ENCODE results near the gene ZNF165.
"Not testable (repeated sequence)": the region's sequence is repeated elsewhere in the genome, so short reads cannot be mapped to it uniquely, and the experiment has no call there.

The ZNF165 gene

GRCh38 chr6:28080381-28080630 is at the start of gene ZNF165:
Gene ZNF165, plus strand, starts transcription at chr6:28080568. Its CDS starts 4,913 bp downstream, at chr6:28085481.
- DNase-seq (ENCODE audit: extremely low read depth in 1 of 2, low read depth in 1 of 2): not testable (repeated sequence)

- DNase-seq (ENCODE audit: extremely low read depth in 1 of 2, low read depth in 1 of 2): no peak
These were observed 26.8 kb upstream of the ZNF165 start for GRCh38 chr6:28053584-28053983.

GRCh38 chr6:28060405-28060804 is 20.0 kb upstream of the ZNF165 start:
- no peak for DNase-seq (ENCODE audit: extremely low read depth in 1 of 2, low read depth in 1 of 2)

GRCh38 chr6:28064272-28064671 is 16.1 kb upstream of the ZNF165 start:
- DNase-seq (ENCODE audit: extremely low read depth in 1 of 2, low read depth in 1 of 2): no peak

GRCh38 chr6:28068067-28068466 is 12.3 kb upstream of the ZNF165 start:
- DNase-seq (ENCODE audit: extremely low read depth in 1 of 2, low read depth in 1 of 2): no peak

- not testable (repeated sequence) for DNase-seq (ENCODE audit: extremely low read depth in 1 of 2, low read depth in 1 of 2)
These were observed 9.4 kb upstream of the ZNF165 start for GRCh38 chr6:28070968-28071367.

GRCh38 chr6:28078050-28078449 is 2.3 kb upstream of the ZNF165 start:
- DNase-seq (ENCODE audit: extremely low read depth in 1 of 2, low read depth in 1 of 2): no peak

- no peak for DNase-seq (ENCODE audit: extremely low read depth in 1 of 2, low read depth in 1 of 2)
These were observed 1.5 kb upstream of the ZNF165 start for GRCh38 chr6:28078836-28079235.

GRCh38 chr6:28080631-28081485 is 490 bp downstream of the ZNF165 start:
- peak; percentile 87 to 91 for DNase-seq (ENCODE audit: extremely low read depth in 1 of 2, low read depth in 1 of 2)

- DNase-seq (ENCODE audit: extremely low read depth in 1 of 2, low read depth in 1 of 2): peak in 1 of 2 donors; percentile 23
These were observed 1.1 kb downstream of the ZNF165 start for GRCh38 chr6:28081486-28081751.

GRCh38 chr6:28082939-28083338 is 2.6 kb downstream of the ZNF165 start:
- no peak for DNase-seq (ENCODE audit: extremely low read depth in 1 of 2, low read depth in 1 of 2)

GRCh38 chr6:28089054-28089453 is 8.7 kb downstream of the ZNF165 start:
- DNase-seq (ENCODE audit: extremely low read depth in 1 of 2, low read depth in 1 of 2): no peak

GRCh38 chr6:28090917-28091586 is 10.7 kb downstream of the ZNF165 start:
- no peak for DNase-seq (ENCODE audit: extremely low read depth in 1 of 2, low read depth in 1 of 2)

GRCh38 chr6:28102222-28102621 is 21.9 kb downstream of the ZNF165 start:
- DNase-seq (ENCODE audit: extremely low read depth in 1 of 2, low read depth in 1 of 2): not testable (repeated sequence)

GRCh38 chr6:28102699-28103098 is 22.3 kb downstream of the ZNF165 start:
- not testable (repeated sequence) for DNase-seq (ENCODE audit: extremely low read depth in 1 of 2, low read depth in 1 of 2)

GRCh38 chr6:28104392-28105244 is 24.2 kb downstream of the ZNF165 start:
- peak; percentile 67 to 76 for DNase-seq (ENCODE audit: extremely low read depth in 1 of 2, low read depth in 1 of 2)

GRCh38 chr6:28105245-28105639 is 24.9 kb downstream of the ZNF165 start:
- DNase-seq (ENCODE audit: extremely low read depth in 1 of 2, low read depth in 1 of 2): no peak

- DNase-seq (ENCODE audit: extremely low read depth in 1 of 2, low read depth in 1 of 2): no peak
These were observed 27.1 kb downstream of the ZNF165 start for GRCh38 chr6:28107506-28107905.

- no peak for DNase-seq (ENCODE audit: extremely low read depth in 1 of 2, low read depth in 1 of 2)
These were observed 31.6 kb downstream of the ZNF165 start for GRCh38 chr6:28111964-28112363.

- no peak for DNase-seq (ENCODE audit: extremely low read depth in 1 of 2, low read depth in 1 of 2)
These were observed 35.4 kb downstream of the ZNF165 start for GRCh38 chr6:28115799-28116198.

GRCh38 chr6:28117386-28118050 is 37.1 kb downstream of the ZNF165 start:
- DNase-seq (ENCODE audit: extremely low read depth in 1 of 2, low read depth in 1 of 2): no peak

All from activated CD8-positive, alpha-beta memory T cell treated with anti-CD3 and anti-CD28 coated beads for 1 hour (primary cell).